ENCODE results near the gene PTBP1.

PTBP1 gene

DNA sequence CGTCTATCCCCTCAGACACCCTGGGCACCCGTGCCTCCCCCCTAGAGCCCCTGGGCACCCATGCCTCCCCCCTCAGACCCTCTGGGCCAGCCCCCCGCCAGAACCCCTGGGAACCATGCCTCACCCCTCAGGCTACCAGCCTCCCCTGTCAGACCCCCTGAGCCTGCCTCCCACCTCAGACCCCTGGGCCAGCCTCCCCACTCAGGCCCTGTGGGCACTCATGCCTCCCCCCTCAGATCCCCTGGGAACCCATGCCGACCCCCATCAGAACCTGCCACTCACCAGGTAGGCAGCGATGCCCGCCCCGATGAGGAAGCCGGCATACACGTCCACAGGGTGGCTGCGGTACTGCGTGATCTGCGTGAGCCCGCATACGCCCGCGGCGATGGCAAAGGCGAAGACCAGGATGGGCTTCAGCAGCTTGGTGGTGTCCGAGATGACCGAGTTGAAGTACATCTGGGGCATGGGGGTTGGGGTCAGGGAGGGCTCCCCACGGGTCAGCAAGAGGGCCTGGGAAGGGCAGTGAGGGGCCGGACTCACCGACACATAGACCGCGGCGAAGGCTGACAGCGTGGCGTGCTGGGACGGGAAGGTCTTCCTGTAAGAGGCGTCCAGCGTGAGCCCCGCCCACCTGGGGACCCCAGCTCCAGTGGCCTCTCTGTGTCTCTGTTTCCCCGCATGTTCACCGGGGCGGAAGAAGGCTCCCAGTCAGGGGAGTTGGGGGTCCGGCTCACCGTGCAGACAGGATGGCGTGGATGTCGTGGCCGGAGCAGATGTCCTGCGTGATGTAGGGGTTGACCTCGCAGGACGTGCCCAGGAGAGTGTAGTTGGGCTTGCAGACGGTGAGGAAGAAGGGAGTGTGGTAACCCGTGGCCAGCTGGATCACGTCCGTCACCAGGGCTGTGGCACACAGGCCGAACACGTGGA, 17.2 kb downstream of the PTBP1 start:
- TF ChIP-seq ZBTB7A (IDR thresholded peaks at IDR 0.05; ENCODE audit: low read depth) (peak; percentile 76), RAD21 (IDR thresholded peaks at IDR 0.05; ENCODE audit: low read depth) (no peak)
- TF ChIP-seq, protein P1, sequence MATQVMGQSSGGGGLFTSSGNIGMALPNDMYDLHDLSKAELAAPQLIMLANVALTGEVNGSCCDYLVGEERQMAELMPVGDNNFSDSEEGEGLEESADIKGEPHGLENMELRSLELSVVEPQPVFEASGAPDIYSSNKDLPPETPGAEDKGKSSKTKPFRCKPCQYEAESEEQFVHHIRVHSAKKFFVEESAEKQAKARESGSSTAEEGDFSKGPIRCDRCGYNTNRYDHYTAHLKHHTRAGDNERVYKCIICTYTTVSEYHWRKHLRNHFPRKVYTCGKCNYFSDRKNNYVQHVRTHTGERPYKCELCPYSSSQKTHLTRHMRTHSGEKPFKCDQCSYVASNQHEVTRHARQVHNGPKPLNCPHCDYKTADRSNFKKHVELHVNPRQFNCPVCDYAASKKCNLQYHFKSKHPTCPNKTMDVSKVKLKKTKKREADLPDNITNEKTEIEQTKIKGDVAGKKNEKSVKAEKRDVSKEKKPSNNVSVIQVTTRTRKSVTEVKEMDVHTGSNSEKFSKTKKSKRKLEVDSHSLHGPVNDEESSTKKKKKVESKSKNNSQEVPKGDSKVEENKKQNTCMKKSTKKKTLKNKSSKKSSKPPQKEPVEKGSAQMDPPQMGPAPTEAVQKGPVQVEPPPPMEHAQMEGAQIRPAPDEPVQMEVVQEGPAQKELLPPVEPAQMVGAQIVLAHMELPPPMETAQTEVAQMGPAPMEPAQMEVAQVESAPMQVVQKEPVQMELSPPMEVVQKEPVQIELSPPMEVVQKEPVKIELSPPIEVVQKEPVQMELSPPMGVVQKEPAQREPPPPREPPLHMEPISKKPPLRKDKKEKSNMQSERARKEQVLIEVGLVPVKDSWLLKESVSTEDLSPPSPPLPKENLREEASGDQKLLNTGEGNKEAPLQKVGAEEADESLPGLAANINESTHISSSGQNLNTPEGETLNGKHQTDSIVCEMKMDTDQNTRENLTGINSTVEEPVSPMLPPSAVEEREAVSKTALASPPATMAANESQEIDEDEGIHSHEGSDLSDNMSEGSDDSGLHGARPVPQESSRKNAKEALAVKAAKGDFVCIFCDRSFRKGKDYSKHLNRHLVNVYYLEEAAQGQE (IDR thresholded peaks at IDR 0.05; ENCODE audit: low read depth), result no peak

DNA sequence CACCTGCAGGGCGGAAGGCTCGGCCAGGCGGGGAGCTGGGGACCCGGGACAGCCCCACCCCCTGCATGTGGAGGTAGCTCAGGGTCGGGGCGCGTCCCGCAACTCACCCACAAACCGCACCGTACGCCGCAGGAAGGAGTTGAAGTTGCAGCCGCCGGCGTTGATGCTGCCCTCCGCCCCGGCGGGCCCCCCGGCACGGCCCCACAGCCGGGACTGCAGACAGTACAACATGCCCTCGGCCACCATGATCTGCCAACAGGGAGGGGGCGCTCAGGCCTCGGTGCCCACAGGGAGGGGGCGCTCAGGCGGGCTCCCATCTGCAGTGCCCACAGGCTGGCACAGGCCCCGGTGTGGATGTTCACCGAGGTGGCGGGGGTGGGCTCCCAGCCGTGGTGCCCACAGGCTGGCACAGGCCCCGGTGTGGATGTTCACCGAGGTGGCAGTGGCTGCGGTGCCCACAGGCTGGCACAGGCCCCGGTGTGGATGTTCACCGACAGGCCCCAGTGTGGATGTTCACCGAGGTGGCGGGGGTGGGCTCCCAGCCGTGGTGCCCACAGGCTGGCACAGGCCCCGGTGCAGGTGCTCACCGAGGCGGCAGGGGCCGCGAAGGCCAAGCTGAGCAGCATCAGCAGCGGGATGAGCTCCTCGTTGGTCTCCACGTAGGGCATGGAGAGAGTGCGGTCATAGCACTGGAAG, 18.0 kb downstream of the PTBP1 start:
- TF ChIP-seq NFIC (IDR thresholded peaks at IDR 0.05) (no peak), CEBPB (IDR thresholded peaks at IDR 0.05) (no peak), EP300 (IDR thresholded peaks at IDR 0.05; ENCODE audit: borderline replicate concordance) (no peak), EGR1 (IDR thresholded peaks at IDR 0.05) (no peak), TCF12 (IDR thresholded peaks at IDR 0.05; ENCODE audit: low read depth) (no peak), TAF1 (IDR thresholded peaks at IDR 0.05; ENCODE audit: low read depth) (no peak), FOXM1 (IDR thresholded peaks at IDR 0.05; ENCODE audit: borderline replicate concordance, low read depth) (no peak), TEAD4 (IDR thresholded peaks at IDR 0.05) (no peak), CREB1 (IDR thresholded peaks at IDR 0.05; ENCODE audit: low read depth) (no peak), RAD21 (IDR thresholded peaks at IDR 0.05; ENCODE audit: low read depth) (no peak)
- TF ChIP-seq, protein P1 (IDR thresholded peaks at IDR 0.05; ENCODE audit: low read depth), result no peak
- TF ChIP-seq, protein P2, sequence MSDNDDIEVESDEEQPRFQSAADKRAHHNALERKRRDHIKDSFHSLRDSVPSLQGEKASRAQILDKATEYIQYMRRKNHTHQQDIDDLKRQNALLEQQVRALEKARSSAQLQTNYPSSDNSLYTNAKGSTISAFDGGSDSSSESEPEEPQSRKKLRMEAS (IDR thresholded peaks at IDR 0.05), result no peak
- TF ChIP-seq, protein P3, sequence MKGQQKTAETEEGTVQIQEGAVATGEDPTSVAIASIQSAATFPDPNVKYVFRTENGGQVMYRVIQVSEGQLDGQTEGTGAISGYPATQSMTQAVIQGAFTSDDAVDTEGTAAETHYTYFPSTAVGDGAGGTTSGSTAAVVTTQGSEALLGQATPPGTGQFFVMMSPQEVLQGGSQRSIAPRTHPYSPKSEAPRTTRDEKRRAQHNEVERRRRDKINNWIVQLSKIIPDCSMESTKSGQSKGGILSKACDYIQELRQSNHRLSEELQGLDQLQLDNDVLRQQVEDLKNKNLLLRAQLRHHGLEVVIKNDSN (IDR thresholded peaks at IDR 0.05), result no peak

DNA sequence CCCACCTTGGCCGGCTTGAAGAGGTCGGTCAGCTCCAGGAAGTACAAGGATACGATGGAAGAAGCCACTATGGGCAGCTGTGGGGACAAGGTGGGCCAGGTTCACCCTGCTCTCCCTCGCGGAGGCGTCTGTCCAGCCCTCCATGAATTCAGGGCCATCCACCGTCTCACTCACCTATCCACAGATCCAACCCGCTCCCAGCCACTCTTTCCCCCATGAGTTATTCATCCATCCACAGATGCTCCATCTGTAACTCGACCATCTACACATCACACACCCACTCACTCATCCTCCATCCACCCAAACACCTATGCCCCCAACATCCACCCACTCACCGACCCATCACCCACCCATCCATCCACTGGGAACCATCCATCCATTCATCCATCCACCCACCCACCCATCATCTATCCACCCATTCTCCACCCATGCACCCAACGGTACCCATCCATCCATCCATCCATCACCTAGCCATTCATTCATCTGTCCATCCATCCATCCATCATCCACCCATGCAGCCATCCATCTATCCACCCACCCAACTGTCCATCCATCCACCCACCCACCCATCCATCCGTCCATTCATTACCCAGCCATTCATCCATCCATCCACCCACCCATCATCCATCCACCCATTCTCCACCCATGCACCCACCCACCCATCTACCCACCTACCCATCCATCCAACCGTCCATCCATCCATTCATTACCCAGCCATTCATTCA, 18.7 kb downstream of the PTBP1 start:
- no peak for TF ChIP-seq YY1 (IDR thresholded peaks at IDR 0.05; ENCODE audit: low read depth)
- TF ChIP-seq RAD21 (IDR thresholded peaks at IDR 0.05; ENCODE audit: low read depth), result no peak
- TF ChIP-seq FOXM1 (IDR thresholded peaks at IDR 0.05; ENCODE audit: borderline replicate concordance, low read depth), result no peak

DNA sequence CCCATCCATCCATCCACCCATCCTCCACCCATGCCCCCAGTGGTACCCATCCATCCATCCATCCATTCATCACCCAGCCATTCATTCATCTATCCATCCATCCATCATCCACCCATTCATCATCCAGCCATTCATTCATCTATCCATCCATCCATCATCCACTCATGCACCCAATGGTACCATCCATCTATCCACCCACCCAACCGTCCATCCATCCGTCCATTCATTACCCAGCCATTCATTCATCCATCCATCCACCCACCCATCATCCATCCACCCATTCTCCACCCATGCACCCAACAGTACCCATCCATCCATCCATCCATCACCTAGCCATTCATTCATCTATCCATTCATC, 19.2 kb downstream of the PTBP1 start:
- TF ChIP-seq RAD21 (IDR thresholded peaks at IDR 0.05; ENCODE audit: low read depth) (no peak), TAF1 (IDR thresholded peaks at IDR 0.05; ENCODE audit: low read depth) (no peak), YY1 (IDR thresholded peaks at IDR 0.05; ENCODE audit: low read depth) (no peak), CREB1 (IDR thresholded peaks at IDR 0.05; ENCODE audit: low read depth) (no peak), FOXM1 (IDR thresholded peaks at IDR 0.05; ENCODE audit: borderline replicate concordance, low read depth) (no peak), EP300 (IDR thresholded peaks at IDR 0.05; ENCODE audit: borderline replicate concordance) (no peak), TCF12 (IDR thresholded peaks at IDR 0.05; ENCODE audit: low read depth) (no peak), TEAD4 (IDR thresholded peaks at IDR 0.05) (no peak), CEBPB (IDR thresholded peaks at IDR 0.05) (no peak), ZBTB7A (IDR thresholded peaks at IDR 0.05; ENCODE audit: low read depth) (no peak), NFIC (IDR thresholded peaks at IDR 0.05) (no peak), EGR1 (IDR thresholded peaks at IDR 0.05) (no peak)
- TF ChIP-seq, protein P2 (IDR thresholded peaks at IDR 0.05), result no peak
- TF ChIP-seq, protein P3 (IDR thresholded peaks at IDR 0.05), result no peak
- TF ChIP-seq, protein P1 (IDR thresholded peaks at IDR 0.05; ENCODE audit: low read depth), result no peak
